ENCODE results near the gene POP5. TPM values are rescaled to one million over a fixed set of nuclear protein-coding genes. Genes with fewer than 3 reads are reported as not detected.

POP5 gene
- total RNA-seq, 1 experiment from 2014 or later = 29.9 TPM

GRCh38 chr12:120546050-120546386 is 35.2 kb downstream of the POP5 start:
- Mint-ChIP-seq H3K27ac (ENCODE audit: low read depth, unreplicated experiment) (no peak overlapping the region), H3K27me3 (ENCODE audit: insufficient read depth, unreplicated experiment) (no peaks in the 10 kb centered on the region), H3K4me3 (ENCODE audit: unreplicated experiment) (no peak overlapping the region), H3K9me3 (ENCODE audit: unreplicated experiment) (no peaks in the 10 kb centered on the region), H3K36me3 (ENCODE audit: insufficient read depth, unreplicated experiment) (peaks cover 30% of the 10 kb centered on the region), H3K4me1 (ENCODE audit: insufficient read depth, unreplicated experiment) (no peaks in the 10 kb centered on the region)
- POLR2A ChIA-PET = no interaction called here
- CTCF ChIA-PET = interaction anchor here (0.9 kb wide), 1 partner anchor 9 kb away, joined by 4 read pairs; no protein-coding TSS in a partner anchor
- DNase-seq (ENCODE audit: unreplicated experiment) = no peak
- intact Hi-C loops (cut with micrococcal nuclease) = no loop called here
- TF ChIP-seq CTCF (IDR thresholded peaks at IDR 0.05; ENCODE audit: unreplicated experiment) = no peak
- BruUV-seq (replicated peaks) = no TSS peak

DNA sequence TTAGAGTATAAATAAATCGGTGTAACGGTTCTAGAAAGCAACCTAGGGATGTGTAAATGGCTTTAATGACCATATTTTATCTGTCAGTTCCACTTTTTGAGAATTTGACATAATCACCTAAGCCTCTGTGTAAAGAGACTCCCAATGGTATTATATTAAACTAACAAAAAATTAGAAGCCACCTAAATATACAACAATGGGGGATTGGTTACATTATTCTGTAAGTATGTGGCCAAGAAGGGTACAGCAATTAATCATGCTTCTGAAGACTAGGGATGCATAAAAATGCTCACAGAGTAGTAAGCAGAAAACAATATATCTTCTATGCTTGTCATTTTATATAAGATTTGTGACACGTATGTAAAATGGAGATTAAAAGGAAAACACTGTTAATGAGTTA is 36.5 kb downstream of the POP5 start:
- ChIA-PET POLR2A (interaction anchor here (1.3 kb wide), 1 partner anchor 15 kb away, joined by 3 read pairs; no protein-coding TSS in a partner anchor), CTCF (no interaction called here)
- peaks cover 33% of the 10 kb centered on the region for H3K36me3 Mint-ChIP-seq (ENCODE audit: insufficient read depth, unreplicated experiment)
- H3K9me3 Mint-ChIP-seq (ENCODE audit: unreplicated experiment) = no peaks in the 10 kb centered on the region
- no peak for DNase-seq (ENCODE audit: unreplicated experiment)
- no peak for TF ChIP-seq CTCF (IDR thresholded peaks at IDR 0.05; ENCODE audit: unreplicated experiment)
- BruUV-seq (replicated peaks) = no TSS peak
- H3K27me3 Mint-ChIP-seq (ENCODE audit: insufficient read depth, unreplicated experiment) = no peaks in the 10 kb centered on the region
- H3K4me3 Mint-ChIP-seq (ENCODE audit: unreplicated experiment) = no peak overlapping the region
- intact Hi-C loops (cut with micrococcal nuclease) = no loop called here
- H3K4me1 Mint-ChIP-seq (ENCODE audit: insufficient read depth, unreplicated experiment) = no peaks in the 10 kb centered on the region
- no peak overlapping the region for H3K27ac Mint-ChIP-seq (ENCODE audit: low read depth, unreplicated experiment)

DNA sequence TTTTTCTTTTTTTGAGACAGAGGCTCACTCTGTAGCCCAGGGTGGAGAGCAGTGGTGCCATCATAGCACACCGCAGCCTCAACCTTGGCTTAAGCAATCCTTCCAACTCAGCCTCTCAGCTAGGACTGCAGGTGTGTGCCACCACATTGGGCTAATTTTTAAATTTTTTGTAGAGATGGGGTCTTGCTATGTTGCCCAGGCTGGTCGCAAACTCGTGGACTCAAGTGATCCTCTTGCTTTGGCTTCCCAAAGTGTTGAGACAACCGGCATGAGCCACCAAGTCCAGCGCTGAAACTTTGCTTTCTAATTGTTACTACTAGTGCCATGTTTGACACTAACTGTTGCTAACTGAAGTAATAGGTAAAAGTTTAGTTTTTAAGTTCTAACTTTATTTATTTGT is 39.0 kb downstream of the POP5 start:
- no peaks in the 10 kb centered on the region for H3K9me3 Mint-ChIP-seq (ENCODE audit: unreplicated experiment)
- CTCF ChIA-PET = interaction anchor here (0.6 to 1.6 kb wide), 2 partner anchors 8 to 220 kb away, joined by 3 to 4 read pairs; no protein-coding TSS in a partner anchor
- H3K4me1 Mint-ChIP-seq (ENCODE audit: insufficient read depth, unreplicated experiment) = peaks cover 20% of the 10 kb centered on the region
- DNase-seq (ENCODE audit: unreplicated experiment) = no peak
- POLR2A ChIA-PET = no interaction called here
- no peaks in the 10 kb centered on the region for H3K27me3 Mint-ChIP-seq (ENCODE audit: insufficient read depth, unreplicated experiment)
- peaks cover 35% of the 10 kb centered on the region for H3K36me3 Mint-ChIP-seq (ENCODE audit: insufficient read depth, unreplicated experiment)
- intact Hi-C loops (cut with micrococcal nuclease) = no loop called here
- TF ChIP-seq CTCF (IDR thresholded peaks at IDR 0.05; ENCODE audit: unreplicated experiment) = no peak
- H3K4me3 Mint-ChIP-seq (ENCODE audit: unreplicated experiment) = no peak overlapping the region
- no peak overlapping the region for H3K27ac Mint-ChIP-seq (ENCODE audit: low read depth, unreplicated experiment)
- no TSS peak for BruUV-seq (replicated peaks)

- BruUV-seq (replicated peaks) = no TSS peak
- CTCF ChIA-PET = interaction anchor here (0.9 kb wide), 1 partner anchor 174 kb away, joined by 3 read pairs; no protein-coding TSS in a partner anchor
- Mint-ChIP-seq H3K9me3 (ENCODE audit: unreplicated experiment) (no peaks in the 10 kb centered on the region), H3K27ac (ENCODE audit: low read depth, unreplicated experiment) (no peak overlapping the region), H3K27me3 (ENCODE audit: insufficient read depth, unreplicated experiment) (no peaks in the 10 kb centered on the region), H3K36me3 (ENCODE audit: insufficient read depth, unreplicated experiment) (peaks cover 50% of the 10 kb centered on the region), H3K4me3 (ENCODE audit: unreplicated experiment) (no peak overlapping the region), H3K4me1 (ENCODE audit: insufficient read depth, unreplicated experiment) (peaks cover 26% of the 10 kb centered on the region)
- DNase-seq (ENCODE audit: unreplicated experiment) = no peak
- TF ChIP-seq CTCF (IDR thresholded peaks at IDR 0.05; ENCODE audit: unreplicated experiment) = no peak
- POLR2A ChIA-PET = interaction anchor here (3.6 kb wide), 1 partner anchor 11 kb away, joined by 42 read pairs; the partner anchor contains the start of gene COQ5
- intact Hi-C loops (cut with micrococcal nuclease) = no loop called here
Measured at GRCh38 chr12:120540445-120540844, 40.8 kb downstream of the POP5 start.

All from MCF 10A (cell line).